Measurements from ENCODE around the gene NRN1L.
"Not testable (repeated sequence)": the region's sequence is repeated elsewhere in the genome, so short reads cannot be mapped to it uniquely, and the experiment has no call there.

Gene NRN1L

DNA sequence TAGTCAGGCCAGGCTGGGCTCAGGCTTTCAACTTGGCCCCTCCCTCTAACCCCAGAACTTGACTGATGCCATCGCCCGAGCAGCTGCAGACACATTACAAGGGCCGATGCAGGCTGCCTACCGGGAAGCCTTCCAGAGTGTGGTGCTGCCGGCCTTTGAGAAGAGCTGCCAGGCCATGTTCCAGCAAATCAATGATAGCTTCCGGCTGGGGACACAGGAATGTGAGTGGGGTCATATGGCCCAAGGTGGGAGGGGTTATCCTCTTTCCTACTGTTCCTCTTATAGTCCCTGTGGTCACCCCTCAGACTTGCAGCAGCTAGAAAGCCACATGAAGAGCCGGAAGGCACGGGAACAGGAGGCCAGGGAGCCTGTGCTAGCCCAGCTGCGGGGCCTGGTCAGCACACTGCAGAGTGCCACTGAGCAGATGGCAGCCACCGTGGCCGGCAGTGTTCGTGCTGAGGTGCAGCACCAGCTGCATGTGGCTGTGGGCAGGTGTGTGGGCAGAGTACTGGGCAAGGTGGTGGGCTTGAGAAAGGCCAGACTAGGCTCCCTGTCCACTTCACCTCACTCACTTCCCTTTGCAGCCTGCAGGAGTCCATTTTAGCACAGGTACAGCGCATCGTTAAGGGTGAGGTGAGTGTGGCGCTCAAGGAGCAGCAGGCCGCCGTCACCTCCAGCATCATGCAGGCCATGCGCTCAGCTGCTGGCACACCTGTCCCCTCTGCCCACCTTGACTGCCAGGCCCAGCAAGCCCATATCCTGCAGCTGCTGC lies 2.1 kb upstream of the NRN1L start:
- no peak for DNase-seq (ENCODE audit: low read depth in 2 of 2, low spot score in 1 of 2)

GRCh38 chr16:67883146-67883871 lies 1.4 kb upstream of the NRN1L start:
- no peak for DNase-seq (ENCODE audit: low read depth in 2 of 2, low spot score in 1 of 2)

DNA sequence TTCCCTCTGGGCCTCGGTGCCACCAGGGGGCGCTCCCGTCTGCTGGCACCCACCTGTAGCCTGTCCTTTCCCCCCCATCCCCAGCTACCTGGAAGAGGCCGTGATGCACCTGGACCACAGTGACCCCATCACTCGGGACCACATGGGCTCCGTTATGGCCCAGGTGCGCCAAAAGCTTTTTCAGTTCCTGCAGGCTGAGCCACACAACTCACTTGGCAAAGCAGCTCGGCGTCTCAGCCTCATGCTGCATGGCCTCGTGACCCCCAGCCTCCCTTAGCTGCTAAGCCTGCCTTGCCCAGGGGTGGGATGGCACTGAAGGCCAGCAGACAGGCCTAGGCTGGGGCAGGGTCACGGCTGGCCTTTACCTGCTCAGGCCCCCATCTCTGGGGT lies 818 bp upstream of the NRN1L start:
- DNase-seq (ENCODE audit: low read depth in 2 of 2, low spot score in 1 of 2) = peak; percentile 47 to 54

GRCh38 chr16:67885545-67885944 lies 860 bp downstream of the NRN1L start:
- DNase-seq (ENCODE audit: low read depth in 2 of 2, low spot score in 1 of 2) = no peak

GRCh38 chr16:67885976-67886375 lies 1.3 kb downstream of the NRN1L start:
- no peak for DNase-seq (ENCODE audit: low read depth in 2 of 2, low spot score in 1 of 2)

DNA sequence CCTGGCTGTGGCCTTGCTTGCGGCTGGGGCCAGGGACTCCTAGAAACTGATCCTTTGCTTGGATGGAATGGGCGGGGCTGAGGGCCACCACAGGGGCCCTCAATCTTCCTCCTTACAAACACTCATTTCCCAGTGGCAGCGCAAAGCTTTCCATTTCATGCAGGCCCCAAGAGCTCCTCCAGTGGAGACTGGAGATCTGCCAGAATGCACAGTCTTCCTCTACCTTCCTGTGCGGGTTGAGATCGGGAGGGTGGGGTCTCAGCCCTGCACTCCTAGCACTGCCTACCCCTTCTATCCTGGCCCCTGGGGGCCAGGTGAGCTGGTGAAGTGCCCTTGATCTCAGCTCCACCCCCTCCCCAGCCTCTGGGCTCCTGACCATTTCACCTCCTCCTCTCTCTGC lies 1.7 kb downstream of the NRN1L start:
- no peak for DNase-seq (ENCODE audit: low read depth in 2 of 2, low spot score in 1 of 2)

DNA sequence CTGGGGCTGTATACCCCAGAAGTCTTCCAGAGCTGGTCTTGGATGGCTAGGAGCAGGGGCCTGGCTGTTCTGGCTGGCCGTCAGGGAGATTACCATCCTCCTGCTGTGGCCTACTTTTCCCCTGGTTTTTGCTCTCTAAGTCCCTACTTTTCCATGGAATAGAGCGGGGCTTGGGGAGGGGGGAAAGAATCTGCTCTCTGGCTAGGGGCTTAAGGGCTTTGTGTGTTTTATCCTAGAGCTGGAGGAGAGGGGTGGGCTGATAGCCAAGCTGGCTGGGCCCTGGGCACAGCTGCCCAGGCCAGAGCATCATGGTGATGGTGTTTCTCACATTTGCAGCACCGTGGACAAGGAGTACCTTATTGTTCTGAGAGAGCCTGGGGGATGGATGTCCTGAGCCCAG lies 3.6 kb downstream of the NRN1L start:
- DNase-seq (ENCODE audit: low read depth in 2 of 2, low spot score in 1 of 2) = no peak

DNA sequence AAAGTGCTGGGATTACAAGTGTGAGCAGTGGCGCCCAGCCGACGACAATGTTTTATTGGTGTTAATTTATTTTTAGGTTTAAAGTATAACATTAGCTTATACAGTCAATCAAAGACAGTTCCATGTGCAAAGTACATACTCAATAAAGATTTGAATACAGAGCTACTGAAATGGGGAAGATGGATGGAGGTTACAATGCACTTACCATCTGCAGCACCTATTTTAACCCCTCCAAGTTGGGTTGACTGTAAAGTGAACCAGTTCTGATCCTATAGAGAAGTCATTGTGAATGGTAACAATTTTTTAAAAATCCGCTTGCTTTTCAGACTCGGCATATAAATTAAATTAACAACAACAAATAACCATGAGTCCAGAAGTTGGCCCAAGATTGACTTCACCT lies 7.7 kb downstream of the NRN1L start:
- DNase-seq (ENCODE audit: low read depth in 2 of 2, low spot score in 1 of 2) = no peak

- peak; percentile 84 to 88 for DNase-seq (ENCODE audit: low read depth in 2 of 2, low spot score in 1 of 2)
Observed at GRCh38 chr16:67892899-67893742, 8.4 kb downstream of the NRN1L start, which contains the start of gene PSKH1. PSKH1 (plus strand) TSS chr16:67893254; CDS start chr16:67908750, 15,496 bp downstream.

DNA sequence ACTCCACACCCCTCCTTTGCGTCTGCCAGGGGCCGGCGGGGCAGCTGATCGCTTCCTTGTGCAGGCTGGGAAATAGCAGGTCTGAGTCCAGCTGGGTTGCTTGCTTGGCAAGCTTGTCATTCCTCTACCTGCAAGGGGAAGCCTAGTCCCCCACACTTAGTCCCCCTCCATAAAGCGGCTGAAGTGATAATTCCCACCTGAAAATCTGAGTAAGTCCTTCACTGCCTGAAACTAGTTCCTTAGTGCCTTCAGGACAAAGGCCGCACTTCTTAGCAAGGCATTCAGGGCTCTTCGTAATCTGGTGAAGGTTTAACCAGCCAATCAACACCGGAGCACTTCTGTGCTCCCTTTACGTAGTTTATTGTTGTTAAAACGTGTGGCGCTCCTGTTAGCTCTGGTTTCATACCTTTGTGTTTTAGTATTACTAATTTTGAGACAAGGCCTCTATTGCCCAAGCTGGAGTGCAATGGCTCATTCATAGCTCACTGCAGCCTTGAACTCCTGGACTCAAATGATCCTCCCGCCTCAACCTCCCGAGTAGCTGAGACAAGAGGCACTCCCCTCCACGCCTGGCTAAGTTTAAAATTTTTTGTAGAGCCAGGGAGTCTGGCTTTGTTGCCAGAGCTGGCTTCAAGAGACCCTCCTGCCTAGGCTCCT lies 9.2 kb downstream of the NRN1L start:
- no peak for DNase-seq (ENCODE audit: low read depth in 2 of 2, low spot score in 1 of 2)

GRCh38 chr16:67897231-67897630 lies 12.5 kb downstream of the NRN1L start:
- no peak for DNase-seq (ENCODE audit: low read depth in 2 of 2, low spot score in 1 of 2)

- DNase-seq (ENCODE audit: low read depth in 2 of 2, low spot score in 1 of 2) = no peak
Observed at GRCh38 chr16:67901734-67902133, 17.0 kb downstream of the NRN1L start.

DNA sequence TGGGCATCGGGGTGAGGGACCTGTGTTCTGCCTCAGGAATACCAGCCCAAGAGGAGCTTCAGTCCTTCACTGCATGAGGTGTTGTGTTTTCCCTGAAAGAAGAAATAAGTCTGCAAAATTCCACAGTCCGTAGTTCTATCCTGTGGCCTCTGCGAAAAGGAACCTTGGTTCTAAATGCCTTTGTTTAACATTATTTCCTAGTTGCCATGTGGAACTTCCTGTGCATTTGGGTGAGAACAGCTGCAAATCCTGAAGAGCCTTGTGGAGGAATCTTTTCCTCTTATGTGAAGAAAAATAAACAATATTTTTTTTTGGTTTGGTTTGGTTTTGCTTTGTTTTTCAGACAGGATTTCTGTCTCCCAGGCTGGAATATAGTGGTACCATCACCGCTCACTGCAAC lies 18.1 kb downstream of the NRN1L start:
- DNase-seq (ENCODE audit: low read depth in 2 of 2, low spot score in 1 of 2) = no peak

- DNase-seq (ENCODE audit: low read depth in 2 of 2, low spot score in 1 of 2) = no peak
Observed at GRCh38 chr16:67907397-67908180, 22.9 kb downstream of the NRN1L start.

GRCh38 chr16:67909056-67909742 lies 24.5 kb downstream of the NRN1L start:
- no peak for DNase-seq (ENCODE audit: low read depth in 2 of 2, low spot score in 1 of 2)

DNA sequence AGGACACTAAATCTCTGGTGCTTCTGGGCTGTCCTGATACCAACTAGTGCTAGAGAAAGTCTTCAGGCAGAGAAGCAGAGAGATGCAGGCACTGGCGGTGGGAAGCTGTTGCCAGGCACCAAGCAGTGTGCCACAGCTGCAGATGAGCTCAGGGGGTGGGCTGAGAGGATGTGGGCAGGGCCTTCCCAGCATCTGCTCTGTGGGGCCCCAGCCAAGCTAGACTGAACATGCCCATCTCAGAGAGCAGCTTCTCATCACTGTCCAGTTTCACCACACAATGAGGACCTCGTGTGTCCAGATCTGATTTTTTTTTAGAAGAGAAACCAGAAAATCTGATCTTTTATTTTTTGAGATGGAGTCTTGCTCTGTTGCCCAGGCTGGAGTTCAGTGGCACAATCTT lies 25.5 kb downstream of the NRN1L start:
- no peak for DNase-seq (ENCODE audit: low read depth in 2 of 2, low spot score in 1 of 2)

GRCh38 chr16:67914758-67915495 lies 30.2 kb downstream of the NRN1L start:
- no peak for DNase-seq (ENCODE audit: low read depth in 2 of 2, low spot score in 1 of 2)

DNA sequence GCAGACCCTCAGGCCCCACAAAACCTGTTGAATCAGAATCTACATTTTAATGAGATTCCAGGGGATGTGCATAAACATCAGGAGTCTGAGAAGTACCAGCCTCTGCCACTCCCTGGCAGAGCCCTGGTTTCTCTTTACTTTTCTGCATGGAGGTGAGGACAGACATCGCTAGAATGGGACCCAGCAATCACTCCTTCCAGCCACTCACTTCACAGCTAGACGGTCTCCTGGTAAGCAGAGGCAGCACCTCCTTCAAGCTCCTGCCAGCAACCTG lies 30.7 kb downstream of the NRN1L start:
- not testable (repeated sequence) for DNase-seq (ENCODE audit: low read depth in 2 of 2, low spot score in 1 of 2)

Measured in stimulated activated CD8-positive, alpha-beta memory T cell treated with anti-CD3 and anti-CD28 coated beads, Interleukin-4, amount 100 ng/mL, for 1 hour (primary cell).